GM12878 (cell line): ENCODE measurements around the gene MED25.

Experiments used
- BACH1 ChIP-seq: fragments of 450-650 bp; IDR thresholded peaks from 2 replicates; pipeline ENCODE4 v1.6.1; 2017; ENCODE audit warnings: mild to moderate bottlenecking, borderline replicate concordance
- CBFB ChIP-seq: IDR thresholded peaks from 2 replicates; pipeline ENCODE4 v1.6.1; 2016; ENCODE audit warnings: antibody characterized with exemption, low read depth
- CHD1 ChIP-seq: IDR thresholded peaks from 2 replicates; pipeline ENCODE4 v1.6.1; 2012; ENCODE audit warnings: low read depth, low read length, improper control_type of control experiment
- CTCF ChIP-seq, 3 experiments: IDR thresholded peaks in 2 of 3; conservative IDR thresholded peaks in 1 of 3; 2 replicates each; pipeline ENCODE4 v1.5.1; 2011; ENCODE audit warnings: low read depth in 3 of 3, low read length in 3 of 3, mild to moderate bottlenecking in 3 of 3, control low read depth in 2 of 3, moderate library complexity in 2 of 3, inconsistent platforms in 1 of 3, mixed read lengths in 1 of 3; ENCODE audit not compliant: control insufficient read depth in 2 of 3, insufficient read depth in 1 of 3; ENCODE audit errors: extremely low read depth in 1 of 3
- EP300 ChIP-seq, 2 experiments: fragments of 150-350 bp in 1 of 2; IDR thresholded peaks; 2 replicates each; pipeline ENCODE4 v1.6.1; 2011 to 2012; ENCODE audit warnings: low read depth in 2 of 2, low read length in 2 of 2, borderline replicate concordance in 1 of 2, improper control_type of control experiment in 1 of 2, inconsistent platforms in 1 of 2; ENCODE audit not compliant: control insufficient read depth in 1 of 2
- FOXM1 ChIP-seq: IDR thresholded peaks from 2 replicates; pipeline ENCODE4 v1.6.1; 2012; ENCODE audit warnings: low read depth, mild to moderate bottlenecking, inconsistent platforms, low read length, moderate library complexity
- POLR2A ChIP-seq: IDR thresholded peaks from 2 replicates; pipeline ENCODE4 v1.6.1; 2011; ENCODE audit warnings: low read depth, mild to moderate bottlenecking, low read length
- POLR2AphosphoS2 ChIP-seq: IDR thresholded peaks from 2 replicates; pipeline ENCODE4 v1.6.1; 2011; ENCODE audit warnings: low read depth, mild to moderate bottlenecking, low read length, improper control_type of control experiment, moderate library complexity
- POLR2AphosphoS5 ChIP-seq: IDR thresholded peaks from 2 replicates; pipeline ENCODE4 v1.6.1; 2011; ENCODE audit warnings: mild to moderate bottlenecking, low read length, inconsistent platforms
- RAD21 ChIP-seq: IDR thresholded peaks from 2 replicates; pipeline ENCODE4 v1.6.1; 2011; ENCODE audit warnings: mild to moderate bottlenecking, low read depth, low read length, moderate library complexity; ENCODE audit not compliant: insufficient read depth
- SIN3A ChIP-seq: IDR thresholded peaks from 2 replicates; pipeline ENCODE4 v1.6.1; 2012; ENCODE audit warnings: low read depth, low read length, improper control_type of control experiment
- ZNF24 ChIP-seq: fragments of 450-650 bp; IDR thresholded peaks from 2 replicates; pipeline ENCODE4 v1.6.1; 2017; ENCODE audit warnings: antibody characterized with exemption, mild to moderate bottlenecking
- TF ChIP-seq, protein P1 (sequence below): fragments of 450-650 bp; formaldehyde crosslinking; IDR thresholded peaks from 2 replicates; pipeline ENCODE4 v1.5.0; 2022; ENCODE audit warnings: mild to moderate bottlenecking, missing genetic modification characterization
- TF ChIP-seq, protein P2 (sequence below): IDR thresholded peaks from 2 replicates; pipeline ENCODE4 v1.6.1; 2012; ENCODE audit warnings: mild to moderate bottlenecking, low read depth, low read length

DNA sequence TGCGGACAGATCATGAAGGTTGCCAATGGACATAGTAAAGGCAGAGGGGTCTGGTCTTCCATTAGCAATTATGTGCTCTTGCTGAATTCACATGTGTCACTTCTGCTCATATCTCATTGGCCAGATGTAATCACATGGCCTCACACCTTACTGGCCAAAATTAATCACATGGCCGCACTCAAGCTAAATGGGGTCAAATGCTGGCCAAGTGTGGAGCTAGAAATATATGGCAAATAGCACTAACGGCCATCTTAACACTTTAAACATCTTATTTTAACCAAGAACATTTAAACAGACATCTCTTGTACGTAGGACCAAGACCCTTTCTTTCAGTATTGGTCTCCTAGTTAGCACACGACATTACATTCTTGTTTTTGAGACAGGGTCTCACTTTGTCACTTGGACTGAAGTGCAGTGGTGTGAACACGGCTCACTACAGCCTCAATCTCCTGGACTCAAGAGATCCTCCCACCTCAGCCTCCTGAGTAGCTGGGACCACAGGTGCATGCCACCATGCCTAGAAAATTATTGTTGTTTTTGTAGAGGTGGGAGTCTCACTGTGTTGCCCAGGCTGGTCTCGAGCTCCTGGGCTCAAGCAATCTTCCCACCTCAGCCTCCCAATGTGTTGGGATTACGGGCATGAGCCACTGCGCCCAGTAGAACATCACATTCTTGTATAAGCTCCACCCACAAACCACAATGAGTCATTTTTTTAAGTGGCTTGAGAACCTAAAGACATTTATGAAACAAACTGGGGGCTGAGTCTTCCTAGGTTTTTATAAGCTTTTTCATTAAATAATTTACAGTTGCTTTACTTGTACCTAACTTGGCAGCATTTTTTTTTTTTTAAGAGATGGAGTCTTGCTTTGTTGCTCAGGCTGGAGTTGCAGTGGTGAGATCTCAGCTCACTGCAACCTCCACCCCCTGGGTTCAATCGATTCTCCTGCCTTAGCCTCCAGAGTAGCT lies 29.9 kb downstream of the MED25 start:
- TF ChIP-seq POLR2AphosphoS2, result no peak
- TF ChIP-seq CHD1, result no peak
- TF ChIP-seq POLR2AphosphoS5, result no peak
- TF ChIP-seq SIN3A, result no peak
- no peak for TF ChIP-seq CTCF (IDR thresholded peaks at IDR 0.05 in 2 of 3, conservative IDR thresholded peaks at IDR 0.05 in 1 of 3; ENCODE audit: control insufficient read depth in 2 of 3, extremely low read depth in 1 of 3, insufficient read depth in 1 of 3, low read depth in 3 of 3, low read length in 3 of 3)
- no peak for TF ChIP-seq EP300 (IDR thresholded peaks at IDR 0.05; ENCODE audit: borderline replicate concordance in 1 of 2, control insufficient read depth in 1 of 2, low read depth in 2 of 2, low read length in 2 of 2)
- no peak for TF ChIP-seq POLR2A
- TF ChIP-seq CBFB, result no peak
- TF ChIP-seq, protein P1, sequence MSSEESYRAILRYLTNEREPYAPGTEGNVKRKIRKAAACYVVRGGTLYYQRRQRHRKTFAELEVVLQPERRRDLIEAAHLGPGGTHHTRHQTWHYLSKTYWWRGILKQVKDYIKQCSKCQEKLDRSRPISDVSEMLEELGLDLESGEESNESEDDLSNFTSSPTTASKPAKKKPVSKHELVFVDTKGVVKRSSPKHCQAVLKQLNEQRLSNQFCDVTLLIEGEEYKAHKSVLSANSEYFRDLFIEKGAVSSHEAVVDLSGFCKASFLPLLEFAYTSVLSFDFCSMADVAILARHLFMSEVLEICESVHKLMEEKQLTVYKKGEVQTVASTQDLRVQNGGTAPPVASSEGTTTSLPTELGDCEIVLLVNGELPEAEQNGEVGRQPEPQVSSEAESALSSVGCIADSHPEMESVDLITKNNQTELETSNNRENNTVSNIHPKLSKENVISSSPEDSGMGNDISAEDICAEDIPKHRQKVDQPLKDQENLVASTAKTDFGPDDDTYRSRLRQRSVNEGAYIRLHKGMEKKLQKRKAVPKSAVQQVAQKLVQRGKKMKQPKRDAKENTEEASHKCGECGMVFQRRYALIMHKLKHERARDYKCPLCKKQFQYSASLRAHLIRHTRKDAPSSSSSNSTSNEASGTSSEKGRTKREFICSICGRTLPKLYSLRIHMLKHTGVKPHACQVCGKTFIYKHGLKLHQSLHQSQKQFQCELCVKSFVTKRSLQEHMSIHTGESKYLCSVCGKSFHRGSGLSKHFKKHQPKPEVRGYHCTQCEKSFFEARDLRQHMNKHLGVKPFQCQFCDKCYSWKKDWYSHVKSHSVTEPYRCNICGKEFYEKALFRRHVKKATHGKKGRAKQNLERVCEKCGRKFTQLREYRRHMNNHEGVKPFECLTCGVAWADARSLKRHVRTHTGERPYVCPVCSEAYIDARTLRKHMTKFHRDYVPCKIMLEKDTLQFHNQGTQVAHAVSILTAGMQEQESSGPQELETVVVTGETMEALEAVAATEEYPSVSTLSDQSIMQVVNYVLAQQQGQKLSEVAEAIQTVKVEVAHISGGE (CRISPR knock-in tag), result no peak
- TF ChIP-seq, protein P2, sequence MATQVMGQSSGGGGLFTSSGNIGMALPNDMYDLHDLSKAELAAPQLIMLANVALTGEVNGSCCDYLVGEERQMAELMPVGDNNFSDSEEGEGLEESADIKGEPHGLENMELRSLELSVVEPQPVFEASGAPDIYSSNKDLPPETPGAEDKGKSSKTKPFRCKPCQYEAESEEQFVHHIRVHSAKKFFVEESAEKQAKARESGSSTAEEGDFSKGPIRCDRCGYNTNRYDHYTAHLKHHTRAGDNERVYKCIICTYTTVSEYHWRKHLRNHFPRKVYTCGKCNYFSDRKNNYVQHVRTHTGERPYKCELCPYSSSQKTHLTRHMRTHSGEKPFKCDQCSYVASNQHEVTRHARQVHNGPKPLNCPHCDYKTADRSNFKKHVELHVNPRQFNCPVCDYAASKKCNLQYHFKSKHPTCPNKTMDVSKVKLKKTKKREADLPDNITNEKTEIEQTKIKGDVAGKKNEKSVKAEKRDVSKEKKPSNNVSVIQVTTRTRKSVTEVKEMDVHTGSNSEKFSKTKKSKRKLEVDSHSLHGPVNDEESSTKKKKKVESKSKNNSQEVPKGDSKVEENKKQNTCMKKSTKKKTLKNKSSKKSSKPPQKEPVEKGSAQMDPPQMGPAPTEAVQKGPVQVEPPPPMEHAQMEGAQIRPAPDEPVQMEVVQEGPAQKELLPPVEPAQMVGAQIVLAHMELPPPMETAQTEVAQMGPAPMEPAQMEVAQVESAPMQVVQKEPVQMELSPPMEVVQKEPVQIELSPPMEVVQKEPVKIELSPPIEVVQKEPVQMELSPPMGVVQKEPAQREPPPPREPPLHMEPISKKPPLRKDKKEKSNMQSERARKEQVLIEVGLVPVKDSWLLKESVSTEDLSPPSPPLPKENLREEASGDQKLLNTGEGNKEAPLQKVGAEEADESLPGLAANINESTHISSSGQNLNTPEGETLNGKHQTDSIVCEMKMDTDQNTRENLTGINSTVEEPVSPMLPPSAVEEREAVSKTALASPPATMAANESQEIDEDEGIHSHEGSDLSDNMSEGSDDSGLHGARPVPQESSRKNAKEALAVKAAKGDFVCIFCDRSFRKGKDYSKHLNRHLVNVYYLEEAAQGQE, result no peak
- no peak for TF ChIP-seq BACH1
- no peak for TF ChIP-seq RAD21
- TF ChIP-seq FOXM1, result no peak
- no peak for TF ChIP-seq ZNF24
